ENCODE results near the gene AP5Z1.

AP5Z1 gene

GRCh38 chr7:4797858-4798705 lies 22.7 kb downstream of the AP5Z1 start:
- H3K9me3 ChIP-seq (ENCODE audit: control extremely low read depth in 1 of 5, control insufficient read depth in 4 of 5, insufficient read depth in 2 of 5, low read depth in 1 of 5, low read length in 4 of 5), result no peaks in the 10 kb centered on the region
- H3K4me3 ChIP-seq (ENCODE audit: control insufficient read depth in 1 of 7, extremely low read depth in 1 of 7, insufficient read depth in 4 of 7, low read depth in 2 of 7, low read length in 6 of 7), result no peak overlapping the region
- peak; percentile 54 to 74 (median 71) for DNase-seq
- H3K4me1 ChIP-seq (ENCODE audit: control extremely low read depth in 1 of 4, control insufficient read depth in 4 of 4, insufficient read depth in 4 of 4, low read length in 3 of 4), result peaks cover 0 to under 1% (median under 1%) of the 10 kb centered on the region in 4 experiments
- ChIA-PET POLR2A (interaction anchor here (0.7 kb wide), 1 partner anchor 286 kb away, joined by 3 read pairs; no protein-coding TSS in a partner anchor), CTCF (interaction anchor here (0.7 to 10.2 kb wide), 17 partner anchors 8 to 377 kb away, joined by 3 to 73 read pairs (median 5); partner anchors contain the start of genes AP5Z1 and RADIL)
- no peaks in the 10 kb centered on the region for H3K27me3 ChIP-seq (replicated peaks in 2 of 5; ENCODE audit: control insufficient read depth in 4 of 5, insufficient read depth in 5 of 5, low read length in 4 of 5)
- no peak overlapping the region for H3K27ac ChIP-seq (ENCODE audit: insufficient read depth in 1 of 2, low read depth in 1 of 2, low read length in 2 of 2, poor library complexity in 1 of 2, severe bottlenecking in 2 of 2)
- H3K36me3 ChIP-seq (ENCODE audit: control insufficient read depth in 4 of 4, insufficient read depth in 4 of 4, low read length in 3 of 4), result peaks cover 0 to 4% (median 0%) of the 10 kb centered on the region in 4 experiments
- WGBS (ENCODE audit: insufficient coverage), result 31% methylated on average over 21 of the region's 37 CpGs

DNA sequence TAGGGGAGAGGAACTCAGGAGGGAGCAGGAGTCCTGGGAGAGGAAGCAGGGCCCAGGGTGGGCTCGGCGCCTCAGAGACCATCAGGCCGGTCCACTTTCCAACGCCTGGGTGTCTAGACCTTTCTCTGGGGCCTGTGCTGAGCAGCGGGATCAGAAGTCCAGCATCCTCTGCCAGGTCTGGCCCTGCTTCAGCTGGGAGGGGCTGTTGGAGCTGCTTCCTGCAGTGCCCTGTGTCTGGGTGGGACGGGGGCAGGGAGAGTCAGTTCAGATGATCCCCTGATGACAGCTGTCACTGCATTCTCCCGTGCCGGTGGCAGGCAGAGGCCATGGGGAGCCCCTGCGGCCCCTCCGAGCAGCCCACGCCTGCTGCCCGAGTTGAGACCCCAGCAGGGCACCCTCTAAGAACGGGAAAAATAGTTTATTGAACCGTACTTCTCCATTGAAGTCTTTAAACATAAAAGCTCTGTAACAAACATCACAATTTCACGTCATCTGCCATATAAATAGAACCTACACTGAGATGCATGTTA lies 23.3 kb downstream of the AP5Z1 start:
- H3K9me3 ChIP-seq (ENCODE audit: control extremely low read depth in 1 of 5, control insufficient read depth in 4 of 5, insufficient read depth in 2 of 5, low read depth in 1 of 5, low read length in 4 of 5), result no peaks in the 10 kb centered on the region
- H3K27ac ChIP-seq (ENCODE audit: insufficient read depth in 1 of 2, low read depth in 1 of 2, low read length in 2 of 2, poor library complexity in 1 of 2, severe bottlenecking in 2 of 2), result no peak overlapping the region
- peaks cover 0 to 4% (median 0%) of the 10 kb centered on the region in 4 experiments for H3K36me3 ChIP-seq (ENCODE audit: control insufficient read depth in 4 of 4, insufficient read depth in 4 of 4, low read length in 3 of 4)
- no peaks in the 10 kb centered on the region for H3K4me1 ChIP-seq (ENCODE audit: control extremely low read depth in 1 of 4, control insufficient read depth in 4 of 4, insufficient read depth in 4 of 4, low read length in 3 of 4)
- DNase-seq, result no peak
- POLR2A ChIA-PET, result interaction anchor here (0.7 kb wide), 1 partner anchor 285 kb away, joined by 3 read pairs; no protein-coding TSS in a partner anchor
- WGBS (ENCODE audit: insufficient coverage), result 92% methylated on average over 9 of the region's 15 CpGs
- no peak overlapping the region for H3K4me3 ChIP-seq (ENCODE audit: control insufficient read depth in 1 of 7, extremely low read depth in 1 of 7, insufficient read depth in 4 of 7, low read depth in 2 of 7, low read length in 6 of 7)
- CTCF ChIA-PET, result interaction anchor here (0.7 to 10.2 kb wide), 13 partner anchors 10 to 288 kb away, joined by 3 to 73 read pairs (median 9); partner anchors contain the start of gene RADIL
- no peaks in the 10 kb centered on the region for H3K27me3 ChIP-seq (replicated peaks in 2 of 5; ENCODE audit: control insufficient read depth in 4 of 5, insufficient read depth in 5 of 5, low read length in 4 of 5)

- H3K27ac ChIP-seq (ENCODE audit: insufficient read depth in 1 of 2, low read depth in 1 of 2, low read length in 2 of 2, poor library complexity in 1 of 2, severe bottlenecking in 2 of 2), result no peak overlapping the region
- CTCF ChIA-PET, result interaction anchor here (1.5 to 10.2 kb wide), 6 partner anchors 9 to 287 kb away, joined by 4 to 73 read pairs (median 14); partner anchors contain the start of gene RADIL
- peaks cover 0 to 3% (median 0%) of the 10 kb centered on the region in 4 experiments for H3K36me3 ChIP-seq (ENCODE audit: control insufficient read depth in 4 of 4, insufficient read depth in 4 of 4, low read length in 3 of 4)
- no peak overlapping the region for H3K4me3 ChIP-seq (ENCODE audit: control insufficient read depth in 1 of 7, extremely low read depth in 1 of 7, insufficient read depth in 4 of 7, low read depth in 2 of 7, low read length in 6 of 7)
- H3K4me1 ChIP-seq (ENCODE audit: control extremely low read depth in 1 of 4, control insufficient read depth in 4 of 4, insufficient read depth in 4 of 4, low read length in 3 of 4), result no peaks in the 10 kb centered on the region
- 96% methylated on average over 33 of the region's 39 CpGs for WGBS (ENCODE audit: insufficient coverage)
- POLR2A ChIA-PET, result interaction anchor here (0.5 kb wide), 2 partner anchors 232 to 305 kb away, joined by 4 to 5 read pairs; no protein-coding TSS in a partner anchor
- DNase-seq, result no peak
- no peaks in the 10 kb centered on the region for H3K27me3 ChIP-seq (replicated peaks in 2 of 5; ENCODE audit: control insufficient read depth in 4 of 5, insufficient read depth in 5 of 5, low read length in 4 of 5)
- H3K9me3 ChIP-seq (ENCODE audit: control extremely low read depth in 1 of 5, control insufficient read depth in 4 of 5, insufficient read depth in 2 of 5, low read depth in 1 of 5, low read length in 4 of 5), result no peaks in the 10 kb centered on the region
Observed at GRCh38 chr7:4799508-4800268, 24.3 kb downstream of the AP5Z1 start.

- no peak for DNase-seq
- WGBS (ENCODE audit: insufficient coverage), result 97% methylated on average over 9 of the region's 10 CpGs
- ChIA-PET POLR2A (interaction anchor here (0.5 kb wide), 1 partner anchor 304 kb away, joined by 4 read pairs; no protein-coding TSS in a partner anchor), CTCF (interaction anchor here (1.2 to 5.6 kb wide), 5 partner anchors 8 to 287 kb away, joined by 3 to 52 read pairs (median 9); partner anchors contain the start of gene RADIL)
- Histone ChIP-seq H3K27ac (ENCODE audit: insufficient read depth in 1 of 2, low read depth in 1 of 2, low read length in 2 of 2, poor library complexity in 1 of 2, severe bottlenecking in 2 of 2) (no peak overlapping the region), H3K4me3 (ENCODE audit: control insufficient read depth in 1 of 7, extremely low read depth in 1 of 7, insufficient read depth in 4 of 7, low read depth in 2 of 7, low read length in 6 of 7) (no peak overlapping the region), H3K27me3 (replicated peaks in 2 of 5; ENCODE audit: control insufficient read depth in 4 of 5, insufficient read depth in 5 of 5, low read length in 4 of 5) (no peaks in the 10 kb centered on the region), H3K9me3 (ENCODE audit: control extremely low read depth in 1 of 5, control insufficient read depth in 4 of 5, insufficient read depth in 2 of 5, low read depth in 1 of 5, low read length in 4 of 5) (no peaks in the 10 kb centered on the region), H3K36me3 (ENCODE audit: control insufficient read depth in 4 of 4, insufficient read depth in 4 of 4, low read length in 3 of 4) (no peaks in the 10 kb centered on the region), H3K4me1 (ENCODE audit: control extremely low read depth in 1 of 4, control insufficient read depth in 4 of 4, insufficient read depth in 4 of 4, low read length in 3 of 4) (peaks cover 0 to under 1% (median 0%) of the 10 kb centered on the region in 4 experiments)
Observed at GRCh38 chr7:4800487-4800886, 25.1 kb downstream of the AP5Z1 start.

DNA sequence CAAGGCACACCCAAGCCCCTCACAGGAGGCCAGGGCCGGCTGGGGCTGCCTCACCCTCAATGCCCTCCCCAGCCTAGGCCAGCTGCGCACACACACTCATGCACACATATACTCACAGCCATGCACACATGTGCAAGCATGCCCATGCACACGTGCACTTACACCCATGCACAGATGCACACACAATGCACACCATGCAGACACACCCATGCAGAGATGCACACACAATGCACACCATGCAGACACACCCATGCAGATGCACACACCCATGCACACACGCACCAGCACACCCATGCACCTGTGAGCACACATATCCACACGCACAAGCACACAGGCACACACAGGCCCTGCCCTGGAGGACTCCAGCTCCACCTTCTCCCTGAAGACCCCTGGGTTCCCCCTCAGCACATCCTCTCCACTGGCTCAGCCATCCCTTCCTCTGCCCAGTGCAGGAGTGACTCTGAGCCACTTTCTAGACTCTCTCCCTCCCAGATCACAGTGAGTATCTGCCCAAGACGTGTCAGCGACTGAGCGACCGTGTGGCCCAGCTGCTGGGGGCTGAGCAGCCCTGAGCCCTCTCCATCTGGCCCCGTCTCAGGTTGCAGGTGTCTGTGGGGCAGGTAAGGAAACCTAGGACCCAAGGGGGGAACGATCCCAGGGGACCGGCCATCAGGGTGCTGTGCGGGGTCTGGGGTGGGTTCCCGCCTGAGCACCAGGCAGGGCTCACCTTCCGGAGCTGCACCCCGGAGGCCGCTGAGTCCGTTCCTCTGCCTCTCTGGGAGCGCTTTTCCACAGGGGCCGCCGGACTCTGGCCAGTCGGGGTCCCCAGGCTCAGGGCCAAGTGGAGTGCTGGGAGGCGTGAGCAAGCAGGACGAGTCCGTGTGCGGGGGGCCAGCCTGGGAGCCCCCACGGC lies 25.8 kb downstream of the AP5Z1 start:
- Histone ChIP-seq H3K4me1 (ENCODE audit: control extremely low read depth in 1 of 4, control insufficient read depth in 4 of 4, insufficient read depth in 4 of 4, low read length in 3 of 4) (peaks cover 0 to 3% (median 1%) of the 10 kb centered on the region in 4 experiments), H3K27ac (ENCODE audit: insufficient read depth in 1 of 2, low read depth in 1 of 2, low read length in 2 of 2, poor library complexity in 1 of 2, severe bottlenecking in 2 of 2) (no peak overlapping the region), H3K4me3 (ENCODE audit: control insufficient read depth in 1 of 7, extremely low read depth in 1 of 7, insufficient read depth in 4 of 7, low read depth in 2 of 7, low read length in 6 of 7) (no peak overlapping the region), H3K27me3 (replicated peaks in 2 of 5; ENCODE audit: control insufficient read depth in 4 of 5, insufficient read depth in 5 of 5, low read length in 4 of 5) (no peaks in the 10 kb centered on the region), H3K36me3 (ENCODE audit: control insufficient read depth in 4 of 4, insufficient read depth in 4 of 4, low read length in 3 of 4) (no peaks in the 10 kb centered on the region), H3K9me3 (ENCODE audit: control extremely low read depth in 1 of 5, control insufficient read depth in 4 of 5, insufficient read depth in 2 of 5, low read depth in 1 of 5, low read length in 4 of 5) (no peaks in the 10 kb centered on the region)
- ChIA-PET POLR2A (no interaction called here), CTCF (interaction anchor here (0.7 to 1.5 kb wide), 5 partner anchors 9 to 107 kb away, joined by 3 to 5 read pairs (median 4); partner anchors contain the start of gene RADIL)
- WGBS (ENCODE audit: insufficient coverage), result 98% methylated on average over 22 of the region's 27 CpGs
- no peak for DNase-seq

DNA sequence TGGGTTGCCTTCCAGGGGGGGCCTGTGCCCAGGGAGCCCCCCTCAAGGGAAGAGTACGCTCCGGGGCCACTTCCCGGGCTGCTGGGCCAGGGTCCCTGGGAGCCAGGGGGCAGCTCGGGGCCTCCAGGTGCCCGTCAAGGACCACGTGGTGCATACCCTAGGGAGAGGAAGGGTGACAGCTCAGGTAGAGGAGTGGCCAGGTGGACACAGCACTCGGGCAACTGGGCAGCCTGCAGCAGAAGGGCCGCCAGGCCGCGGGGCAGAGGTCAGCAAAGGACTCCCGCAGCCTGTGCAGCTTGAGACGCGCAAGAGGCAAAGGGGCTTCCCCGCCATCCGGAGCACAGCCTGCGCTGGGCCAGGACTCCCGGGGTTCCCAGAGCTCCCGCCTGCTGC lies 26.4 kb downstream of the AP5Z1 start:
- CTCF ChIA-PET, result interaction anchor here (0.7 to 1.2 kb wide), 4 partner anchors 9 to 107 kb away, joined by 3 to 5 read pairs (median 4); partner anchors contain the start of gene RADIL
- H3K4me3 ChIP-seq (ENCODE audit: control insufficient read depth in 1 of 7, extremely low read depth in 1 of 7, insufficient read depth in 4 of 7, low read depth in 2 of 7, low read length in 6 of 7), result no peak overlapping the region
- no peak overlapping the region for H3K27ac ChIP-seq (ENCODE audit: insufficient read depth in 1 of 2, low read depth in 1 of 2, low read length in 2 of 2, poor library complexity in 1 of 2, severe bottlenecking in 2 of 2)
- no peaks in the 10 kb centered on the region for H3K9me3 ChIP-seq (ENCODE audit: control extremely low read depth in 1 of 5, control insufficient read depth in 4 of 5, insufficient read depth in 2 of 5, low read depth in 1 of 5, low read length in 4 of 5)
- POLR2A ChIA-PET, result no interaction called here
- H3K36me3 ChIP-seq (ENCODE audit: control insufficient read depth in 4 of 4, insufficient read depth in 4 of 4, low read length in 3 of 4), result no peaks in the 10 kb centered on the region
- no peaks in the 10 kb centered on the region for H3K27me3 ChIP-seq (replicated peaks in 2 of 5; ENCODE audit: control insufficient read depth in 4 of 5, insufficient read depth in 5 of 5, low read length in 4 of 5)
- peaks cover 0 to 4% (median 2%) of the 10 kb centered on the region in 4 experiments for H3K4me1 ChIP-seq (ENCODE audit: control extremely low read depth in 1 of 4, control insufficient read depth in 4 of 4, insufficient read depth in 4 of 4, low read length in 3 of 4)
- DNase-seq, result no peak
- 98% methylated on average over 18 of the region's 18 CpGs for WGBS (ENCODE audit: insufficient coverage)

Measured in common myeloid progenitor, CD34-positive (primary cell).